Hematopoietic multipotent progenitor cell treated with erythropoietin and hydrocortisone succinate and interleukin-3 and kit ligand, for 15 days (in vitro differentiated cells): Measurements from ENCODE around the gene AEBP2.
"Not testable (repeated sequence)": the region's sequence is repeated elsewhere in the genome, so short reads cannot be mapped to it uniquely, and the experiment has no call there.

Experiments used
- DNase-seq: peaks from one replicate; pipeline ENCODE4 v3.0.0-alpha.2; 2015; ENCODE audit warnings: low spot score

The AEBP2 gene

GRCh38 chr12:19454837-19455236, 15.5 kb downstream of the AEBP2 start:
- no peak for DNase-seq

DNA sequence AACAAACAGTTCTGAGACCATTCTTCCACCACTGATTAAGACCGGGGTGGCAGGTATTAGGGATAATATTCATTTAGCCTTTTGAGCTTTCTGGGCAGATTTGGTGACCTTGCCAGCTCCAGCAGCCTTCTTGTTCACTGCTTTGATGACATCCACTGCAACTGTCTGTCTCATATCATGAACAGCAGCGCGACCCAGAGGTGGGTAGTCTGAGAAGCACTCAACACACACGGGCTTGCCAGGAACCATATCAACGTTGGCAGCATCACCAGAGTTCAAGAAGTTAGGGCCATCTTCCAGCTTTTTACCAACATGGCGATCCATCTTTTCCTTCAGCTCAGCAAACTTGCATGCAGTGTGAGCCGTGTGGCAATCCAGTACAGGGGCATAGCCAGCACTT, 16.9 kb downstream of the AEBP2 start:
- no peak for DNase-seq

DNA sequence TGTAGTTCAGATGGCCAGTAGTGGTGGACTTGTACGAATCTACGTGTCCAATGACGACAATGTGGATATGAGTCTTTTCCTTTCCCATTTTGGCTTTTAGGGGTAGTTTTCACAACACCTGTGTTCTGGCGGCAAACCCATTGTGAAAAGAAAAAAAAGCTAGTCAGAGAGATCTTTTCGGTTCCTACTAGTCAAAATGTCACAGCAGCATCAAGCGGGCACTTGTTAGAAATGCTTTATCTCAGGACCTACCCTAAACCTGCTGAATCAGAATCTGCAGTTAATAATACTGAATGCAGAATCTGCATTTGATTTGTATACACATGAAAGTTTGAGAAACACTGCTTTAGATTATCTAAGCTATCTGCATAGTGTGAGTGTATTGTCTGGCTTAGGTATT, 18.3 kb downstream of the AEBP2 start:
- no peak for DNase-seq

- no peak for DNase-seq
Observed at GRCh38 chr12:19458733-19459132, 19.4 kb downstream of the AEBP2 start.

GRCh38 chr12:19461999-19462398, 22.7 kb downstream of the AEBP2 start:
- no peak for DNase-seq

- no peak for DNase-seq
Observed at GRCh38 chr12:19462406-19462805, 23.1 kb downstream of the AEBP2 start.

DNA sequence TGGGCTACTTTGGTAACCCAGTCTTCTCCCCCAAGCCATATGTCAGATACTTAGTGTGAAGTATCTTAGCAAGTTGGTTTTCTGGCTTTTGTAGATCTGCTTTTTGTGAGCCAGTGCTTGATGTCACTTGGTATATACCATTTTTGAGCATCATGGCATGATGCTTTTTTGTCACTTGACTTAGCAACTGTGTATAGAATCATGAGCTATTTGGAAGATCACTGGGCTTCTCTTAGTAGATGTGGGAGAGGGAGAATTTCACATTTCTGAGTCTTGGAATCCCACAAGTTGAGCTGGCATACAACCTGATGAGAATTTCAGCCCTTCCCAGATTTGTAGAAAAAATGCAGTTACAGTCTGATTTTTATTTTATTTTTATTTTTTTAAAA, 24.9 kb downstream of the AEBP2 start:
- DNase-seq, result no peak

DNA sequence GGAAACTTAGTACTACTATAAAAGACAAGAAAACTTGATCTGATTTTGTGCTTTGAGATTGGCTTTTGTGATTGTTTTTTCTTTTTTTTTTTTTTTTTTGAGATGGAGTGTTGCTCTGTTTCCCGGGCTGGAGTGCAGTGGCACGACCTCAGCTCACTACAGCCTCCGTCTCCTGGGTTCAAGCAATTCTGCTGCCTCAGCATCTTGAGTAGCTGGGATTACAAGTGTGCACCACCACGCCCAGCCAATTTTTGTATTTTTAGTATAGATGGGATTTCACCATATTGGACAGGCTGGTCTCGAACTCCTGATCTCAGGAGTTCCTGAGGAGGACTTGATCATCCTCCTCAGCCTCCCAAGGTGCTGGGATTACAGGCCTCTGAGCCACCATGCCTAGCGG, 26.4 kb downstream of the AEBP2 start:
- no peak for DNase-seq

DNA sequence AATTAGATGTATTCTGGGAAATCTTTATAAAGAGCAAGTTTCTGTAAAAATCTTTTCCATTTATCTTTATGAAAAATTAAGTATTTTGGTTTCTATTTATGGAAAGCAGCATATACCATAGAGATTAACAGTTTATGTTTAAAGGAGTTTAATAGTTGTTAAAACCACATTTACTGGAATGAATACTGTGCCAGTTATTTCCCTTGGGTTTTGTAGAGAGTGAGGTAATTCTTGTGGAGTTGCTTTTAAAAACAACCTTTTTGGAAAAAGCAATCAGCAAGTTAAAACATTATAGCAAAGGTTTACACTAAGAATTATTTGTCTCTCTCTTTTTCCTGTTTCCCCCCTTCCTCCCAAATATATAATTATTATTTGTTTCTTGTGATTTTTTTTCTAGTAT, 34.9 kb downstream of the AEBP2 start:
- DNase-seq, result no peak

DNA sequence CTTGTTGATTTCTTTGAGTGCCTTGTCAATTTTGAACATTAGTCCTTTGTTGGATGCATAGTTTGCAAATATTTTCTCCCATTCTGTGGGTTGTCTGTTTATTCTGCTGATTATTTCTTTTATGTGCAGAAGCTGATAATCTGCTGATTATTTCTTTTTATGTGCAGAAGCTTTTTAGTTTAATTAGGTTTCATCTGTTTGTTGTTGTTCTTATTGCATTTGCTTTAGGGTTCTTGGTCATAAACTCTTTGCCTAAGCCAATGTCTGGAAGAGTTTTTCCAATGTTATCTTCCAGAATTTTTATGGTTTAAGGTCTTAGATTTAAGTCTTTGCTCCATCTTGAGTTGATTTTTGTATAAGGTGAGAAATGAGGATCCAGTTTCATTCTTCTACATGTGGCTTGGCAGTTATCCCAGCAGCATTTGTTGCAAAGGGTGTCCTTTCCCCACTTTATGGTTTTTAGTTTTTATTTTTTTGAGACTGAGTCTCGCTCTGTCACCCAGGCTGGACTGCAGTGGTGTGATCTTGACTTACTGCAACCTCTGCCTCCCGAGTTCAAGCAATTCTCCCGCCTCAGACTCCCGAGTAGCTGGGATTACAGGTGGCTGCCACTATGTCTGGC, 36.7 kb downstream of the AEBP2 start:
- DNase-seq, result not testable (repeated sequence)

GRCh38 chr12:19477071-19477470, 37.8 kb downstream of the AEBP2 start:
- DNase-seq, result no peak

DNA sequence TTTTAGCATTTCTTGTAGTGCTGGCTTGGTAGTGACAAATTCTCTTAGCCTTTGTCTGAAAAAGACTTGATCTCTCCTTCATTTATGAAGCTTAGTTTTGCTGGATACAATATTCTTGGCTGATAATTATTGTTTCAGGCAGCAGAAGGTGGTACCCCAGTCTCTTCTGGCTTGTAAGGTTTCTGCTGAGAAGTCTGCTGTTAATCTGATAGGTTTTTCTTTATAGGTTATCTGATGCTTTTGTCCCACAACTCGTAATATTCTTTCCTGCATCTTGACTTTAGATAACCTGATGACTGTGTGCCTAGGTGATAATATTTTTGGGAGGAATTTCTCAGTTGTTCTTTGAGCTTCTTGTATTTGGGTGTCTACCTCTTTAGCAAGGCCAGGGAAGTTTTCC, 41.2 kb downstream of the AEBP2 start:
- DNase-seq, result no peak

DNA sequence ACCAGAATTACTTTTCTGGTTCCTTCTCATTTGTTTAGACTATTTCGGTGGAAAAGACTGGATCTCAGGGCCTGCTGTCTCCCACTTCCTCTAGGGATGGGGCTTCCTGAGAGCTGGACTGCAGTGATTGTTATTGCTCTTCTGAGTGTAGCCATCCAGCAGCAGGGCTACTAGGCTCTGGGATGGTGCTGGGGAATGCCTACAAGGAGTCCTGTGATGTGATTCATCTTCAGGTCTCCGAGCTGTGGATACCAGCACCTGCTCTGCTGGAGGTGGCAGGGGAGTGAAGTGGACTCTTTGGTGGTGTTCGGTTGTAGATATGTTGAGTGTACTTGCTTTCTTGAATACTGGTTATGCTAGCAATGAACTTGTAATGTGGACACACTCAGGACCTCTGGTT, 42.7 kb downstream of the AEBP2 start:
- DNase-seq, result no peak

DNA sequence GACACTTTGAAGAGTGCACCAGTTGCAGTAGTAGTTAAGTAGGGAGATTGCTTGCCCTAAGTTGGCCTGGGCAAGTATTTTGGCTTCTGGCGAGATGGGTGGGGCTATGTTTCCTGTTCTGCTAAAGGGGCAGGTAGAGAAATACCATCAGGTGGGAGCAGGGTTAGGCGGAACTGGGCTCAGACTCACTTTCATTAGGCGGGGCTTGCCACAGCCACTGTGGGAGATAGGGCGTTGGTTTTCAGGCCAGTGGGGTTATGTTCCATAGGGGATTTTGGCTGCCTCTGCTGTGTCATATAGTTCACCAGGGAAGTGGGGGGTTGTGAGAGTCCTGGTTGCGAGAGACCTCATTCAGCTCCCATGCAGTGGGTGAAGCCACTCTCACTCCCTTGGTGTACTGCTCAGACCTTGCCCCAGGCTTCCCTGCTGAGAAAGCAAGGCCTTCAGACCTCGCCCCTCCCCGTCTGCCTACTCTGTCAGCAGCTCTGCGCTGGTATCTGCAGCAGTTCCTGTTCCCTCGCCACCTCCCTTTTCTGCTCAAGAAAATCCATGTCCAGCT, 43.3 kb downstream of the AEBP2 start:
- no peak for DNase-seq

DNA sequence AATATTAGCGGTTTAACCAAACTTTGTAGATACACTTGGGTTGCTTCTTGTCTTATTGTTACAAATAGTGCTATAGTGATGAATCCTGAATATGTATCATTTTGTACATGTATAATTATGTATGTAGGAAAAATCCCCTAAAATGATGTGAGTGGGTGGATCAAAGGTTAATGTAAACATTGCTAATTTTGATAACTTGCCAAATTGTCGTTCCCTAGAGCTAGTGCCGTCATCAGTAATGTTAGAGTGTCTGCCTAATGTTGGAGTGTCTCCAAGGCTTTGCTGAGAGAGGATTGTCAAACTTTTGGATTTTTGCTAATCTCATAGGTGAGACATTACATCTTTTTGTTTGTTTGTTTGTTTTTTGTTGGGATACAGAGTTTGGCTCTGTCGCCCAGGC, 44.4 kb downstream of the AEBP2 start:
- DNase-seq, result no peak

DNA sequence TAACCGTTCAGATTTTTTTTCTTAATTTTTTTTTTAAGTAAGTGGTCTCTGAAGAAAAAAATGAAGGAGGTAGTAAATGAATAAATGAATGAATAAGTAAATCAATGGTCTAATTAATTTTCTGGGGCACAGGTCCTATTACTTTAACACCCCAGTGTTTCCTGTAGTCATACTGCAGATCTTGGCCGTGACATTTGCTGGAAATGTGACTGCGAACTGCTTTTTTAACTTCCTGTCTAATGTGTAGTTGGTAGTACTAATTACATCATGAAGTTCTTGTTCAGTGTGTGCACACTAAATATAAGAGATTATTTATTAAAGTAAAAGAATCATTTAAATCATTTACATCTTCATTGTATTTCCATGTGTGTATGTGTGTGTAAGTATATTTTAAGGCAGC, 45.4 kb downstream of the AEBP2 start:
- no peak for DNase-seq

DNA sequence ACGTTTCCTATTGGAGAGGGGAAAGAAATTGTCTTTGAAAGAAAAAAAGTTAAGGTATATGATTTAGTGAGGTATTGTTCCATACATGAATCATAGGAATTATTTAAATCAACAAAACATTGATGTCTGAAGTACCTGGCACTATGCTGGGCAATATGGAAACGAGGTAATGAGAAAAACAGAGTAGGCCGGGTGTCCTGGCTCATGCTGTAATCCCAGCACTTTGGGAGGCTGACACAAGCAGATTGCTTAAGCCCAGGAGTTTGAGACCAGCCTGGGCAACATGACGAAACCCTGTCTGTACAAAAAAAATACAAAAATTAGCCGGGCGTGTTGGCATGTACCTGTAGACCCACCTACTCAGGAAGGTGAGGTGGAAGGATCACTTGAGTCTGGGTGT, 45.9 kb downstream of the AEBP2 start:
- DNase-seq, result no peak

- DNase-seq, result no peak
Observed at GRCh38 chr12:19489168-19489567, 49.9 kb downstream of the AEBP2 start.

GRCh38 chr12:19490908-19491307, 51.6 kb downstream of the AEBP2 start:
- no peak for DNase-seq

DNA sequence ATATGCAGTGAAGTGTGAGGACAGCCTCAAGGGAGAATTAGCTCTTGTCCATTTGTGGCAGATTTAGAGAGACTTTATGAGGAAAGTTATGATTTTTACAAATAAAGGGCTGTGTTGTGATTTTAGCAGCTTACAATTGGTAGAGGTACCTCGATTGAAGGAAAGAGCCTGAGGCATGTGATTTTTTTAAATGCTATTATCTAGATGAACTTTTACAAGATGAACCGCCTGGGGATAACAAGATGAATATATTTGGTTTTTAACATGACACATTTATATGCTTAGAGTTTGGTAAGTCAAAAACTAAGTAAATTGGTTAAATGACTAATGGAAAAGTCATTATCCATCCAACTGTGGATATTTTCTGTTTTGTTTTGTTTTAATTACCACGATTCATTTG, 52.6 kb downstream of the AEBP2 start:
- DNase-seq, result no peak

GRCh38 chr12:19496219-19496878, 57.1 kb downstream of the AEBP2 start:
- DNase-seq, result no peak

DNA sequence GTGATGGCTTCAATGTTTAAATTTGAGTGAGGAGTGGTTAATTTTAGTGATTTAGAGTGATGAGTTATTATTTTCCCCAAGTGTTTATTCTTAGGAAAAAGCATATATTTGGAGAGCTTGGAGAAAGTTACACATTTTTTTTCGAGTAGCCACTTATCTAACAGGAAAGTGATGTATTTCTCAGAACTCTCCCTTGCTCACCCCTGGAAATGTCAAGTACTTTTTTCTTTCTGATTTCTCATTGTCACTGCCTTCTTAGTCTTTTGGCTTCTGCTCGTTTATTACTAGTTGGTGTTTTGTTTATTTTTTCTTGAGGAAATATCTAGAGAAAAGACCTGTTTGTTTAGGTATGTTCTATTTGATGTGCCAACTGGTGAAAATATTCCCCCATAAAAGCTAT, 58.8 kb downstream of the AEBP2 start:
- no peak for DNase-seq

DNA sequence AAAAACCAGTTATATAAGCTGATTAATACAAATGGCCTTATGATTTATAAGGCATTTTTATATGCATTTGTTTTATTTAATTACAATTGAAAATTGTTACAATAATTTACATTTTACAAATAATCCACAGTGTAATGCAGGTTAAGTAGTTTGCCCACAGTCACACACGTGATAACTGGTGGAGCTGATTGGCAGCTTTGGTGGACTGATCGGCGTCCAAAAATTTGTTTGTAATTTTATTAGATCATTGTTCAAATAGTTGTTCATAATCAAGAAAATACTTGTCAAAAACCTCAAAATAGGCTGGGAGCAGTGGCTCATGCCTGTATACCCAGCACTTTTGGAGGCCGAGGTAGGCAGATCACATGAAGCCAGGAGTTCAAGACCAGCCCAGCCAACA, 59.7 kb downstream of the AEBP2 start:
- DNase-seq, result no peak

DNA sequence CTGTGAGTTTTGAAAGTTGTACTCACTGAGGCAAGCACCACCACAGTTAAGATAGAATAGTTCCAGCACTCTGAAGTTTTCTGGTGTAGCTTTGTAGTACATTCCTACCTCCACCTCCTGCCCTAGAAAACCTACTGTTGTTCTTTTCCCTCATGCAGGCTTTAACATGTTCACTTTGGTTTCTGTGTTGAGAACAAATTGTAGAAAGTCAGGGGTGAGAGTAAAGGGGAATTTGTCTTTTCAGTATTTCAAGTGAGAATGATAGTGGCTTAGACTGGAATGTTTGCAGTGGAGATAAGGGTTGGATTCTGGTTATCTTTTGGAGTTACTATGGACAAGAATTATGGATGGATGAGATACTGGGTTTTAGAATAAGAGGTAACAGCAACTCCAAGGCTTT, 67.2 kb downstream of the AEBP2 start:
- no peak for DNase-seq
